ENCODE measurements around the gene ZRANB3. TPM values are rescaled to one million over a fixed set of nuclear protein-coding genes. Genes with fewer than 3 reads are reported as not detected.
A peak's percentile ranks its signal among the peaks of the same experiment; 100 is the strongest.

The ZRANB3 gene
- total and polyA plus RNA-seq, 2 experiments from 2014 or later = 5.7 to 6.4 TPM

GRCh38 chr2:135190799-135191198, 340.2 kb downstream of the ZRANB3 start:
- H3K4me2 ChIP-seq (ENCODE audit: unreplicated experiment) = no peak overlapping the region
- H3K27me3 ChIP-seq (replicated peaks; ENCODE audit: insufficient read depth) = no peaks in the 10 kb centered on the region
- H3K4me1 ChIP-seq (ENCODE audit: insufficient read depth) = no peaks in the 10 kb centered on the region
- no peak overlapping the region for H3K9ac ChIP-seq
- no peak overlapping the region for H3K27ac ChIP-seq
- no peaks in the 10 kb centered on the region for H3K79me2 ChIP-seq (ENCODE audit: insufficient read depth)
- H3K9me2 ChIP-seq (ENCODE audit: insufficient read depth) = no peaks in the 10 kb centered on the region
- no peak overlapping the region for H2AFZ ChIP-seq
- peak; percentile 10 for DNase-seq
- H3K36me3 ChIP-seq (ENCODE audit: low read depth) = no peaks in the 10 kb centered on the region
- no peaks in the 10 kb centered on the region for H3K9me3 ChIP-seq (ENCODE audit: low read depth)
- H3F3A ChIP-seq (ENCODE audit: insufficient read depth) = no peaks in the 10 kb centered on the region
- no peaks in the 10 kb centered on the region for H4K20me1 ChIP-seq (ENCODE audit: insufficient read depth)
- in situ Hi-C loops (cut with MboI) = no loop called here
- no peak for TF ChIP-seq EZH2 (IDR thresholded peaks at IDR 0.05; ENCODE audit: insufficient read depth, poor library complexity, severe bottlenecking)
- no peak for TF ChIP-seq EZH2phosphoT487 (IDR thresholded peaks at IDR 0.05; ENCODE audit: insufficient read depth, low read depth)
- H3K4me3 ChIP-seq = no peak overlapping the region

- Histone ChIP-seq H3K9me2 (ENCODE audit: insufficient read depth) (no peaks in the 10 kb centered on the region), H3K9ac (no peak overlapping the region), H3K4me1 (ENCODE audit: insufficient read depth) (no peaks in the 10 kb centered on the region), H3K27me3 (replicated peaks; ENCODE audit: insufficient read depth) (no peaks in the 10 kb centered on the region), H3K79me2 (ENCODE audit: insufficient read depth) (no peaks in the 10 kb centered on the region), H4K20me1 (ENCODE audit: insufficient read depth) (no peaks in the 10 kb centered on the region), H3K36me3 (ENCODE audit: low read depth) (no peaks in the 10 kb centered on the region), H2AFZ (no peak overlapping the region), H3K4me3 (no peak overlapping the region), H3K4me2 (ENCODE audit: unreplicated experiment) (no peak overlapping the region), H3K9me3 (ENCODE audit: low read depth) (no peaks in the 10 kb centered on the region), H3K27ac (no peak overlapping the region), H3F3A (ENCODE audit: insufficient read depth) (no peaks in the 10 kb centered on the region)
- WGBS, 2 experiments (ENCODE audit: low coverage in 1 of 2, low lambda C conversion rate in 2 of 2, missing lambda C conversion rate in 2 of 2) = 96 to 100% methylated on average over 1 of the region's 1 CpG
- in situ Hi-C loops (cut with MboI) = no loop called here
- TF ChIP-seq EZH2 (IDR thresholded peaks at IDR 0.05; ENCODE audit: insufficient read depth, poor library complexity, severe bottlenecking) (no peak), EZH2phosphoT487 (IDR thresholded peaks at IDR 0.05; ENCODE audit: insufficient read depth, low read depth) (no peak)
- no peak for DNase-seq
These were observed 341.9 kb downstream of the ZRANB3 start for GRCh38 chr2:135189148-135189547.

- H3K27ac ChIP-seq = no peak overlapping the region
- no peak overlapping the region for H2AFZ ChIP-seq
- no peak overlapping the region for H3K4me2 ChIP-seq (ENCODE audit: unreplicated experiment)
- WGBS, 2 experiments (ENCODE audit: low coverage in 1 of 2, low lambda C conversion rate in 2 of 2, missing lambda C conversion rate in 2 of 2) = 56% methylated on average over 3 of the region's 3 CpGs
- H3K4me3 ChIP-seq = no peak overlapping the region
- H3K36me3 ChIP-seq (ENCODE audit: low read depth) = no peaks in the 10 kb centered on the region
- TF ChIP-seq EZH2 (IDR thresholded peaks at IDR 0.05; ENCODE audit: insufficient read depth, poor library complexity, severe bottlenecking) (no peak), EZH2phosphoT487 (IDR thresholded peaks at IDR 0.05; ENCODE audit: insufficient read depth, low read depth) (no peak)
- H3F3A ChIP-seq (ENCODE audit: insufficient read depth) = no peaks in the 10 kb centered on the region
- H3K9ac ChIP-seq = no peak overlapping the region
- in situ Hi-C loops (cut with MboI) = no loop called here
- H3K27me3 ChIP-seq (replicated peaks; ENCODE audit: insufficient read depth) = no peaks in the 10 kb centered on the region
- no peaks in the 10 kb centered on the region for H3K79me2 ChIP-seq (ENCODE audit: insufficient read depth)
- no peaks in the 10 kb centered on the region for H3K4me1 ChIP-seq (ENCODE audit: insufficient read depth)
- no peaks in the 10 kb centered on the region for H3K9me2 ChIP-seq (ENCODE audit: insufficient read depth)
- DNase-seq = no peak
- H3K9me3 ChIP-seq (ENCODE audit: low read depth) = no peaks in the 10 kb centered on the region
- no peaks in the 10 kb centered on the region for H4K20me1 ChIP-seq (ENCODE audit: insufficient read depth)
These were observed 343.7 kb downstream of the ZRANB3 start for GRCh38 chr2:135187270-135187669.

GRCh38 chr2:135186054-135186453, 345.0 kb downstream of the ZRANB3 start:
- Histone ChIP-seq H3K4me2 (ENCODE audit: unreplicated experiment) (no peak overlapping the region), H4K20me1 (ENCODE audit: insufficient read depth) (no peaks in the 10 kb centered on the region), H2AFZ (no peak overlapping the region), H3K79me2 (ENCODE audit: insufficient read depth) (no peaks in the 10 kb centered on the region), H3K27me3 (replicated peaks; ENCODE audit: insufficient read depth) (no peaks in the 10 kb centered on the region), H3K9me2 (ENCODE audit: insufficient read depth) (no peaks in the 10 kb centered on the region), H3K4me1 (ENCODE audit: insufficient read depth) (no peaks in the 10 kb centered on the region), H3K9me3 (ENCODE audit: low read depth) (no peaks in the 10 kb centered on the region), H3K4me3 (no peak overlapping the region), H3F3A (ENCODE audit: insufficient read depth) (no peaks in the 10 kb centered on the region), H3K9ac (no peak overlapping the region), H3K27ac (no peak overlapping the region), H3K36me3 (ENCODE audit: low read depth) (no peaks in the 10 kb centered on the region)
- TF ChIP-seq EZH2 (IDR thresholded peaks at IDR 0.05; ENCODE audit: insufficient read depth, poor library complexity, severe bottlenecking) (no peak), EZH2phosphoT487 (IDR thresholded peaks at IDR 0.05; ENCODE audit: insufficient read depth, low read depth) (no peak)
- in situ Hi-C loops (cut with MboI) = no loop called here
- WGBS, 2 experiments (ENCODE audit: low coverage in 1 of 2, low lambda C conversion rate in 2 of 2, missing lambda C conversion rate in 2 of 2) = 84 to 86% methylated on average over 5 of the region's 5 CpGs
- DNase-seq = no peak

- in situ Hi-C loops (cut with MboI) = no loop called here
- DNase-seq = no peak
- no peak overlapping the region for H3K4me3 ChIP-seq
- H3K9me2 ChIP-seq (ENCODE audit: insufficient read depth) = no peaks in the 10 kb centered on the region
- H3K36me3 ChIP-seq (ENCODE audit: low read depth) = no peaks in the 10 kb centered on the region
- 0 out of 2 replicates have a peak, but pooled peaks cover 3% of the 10 kb centered on the region for H3F3A ChIP-seq (ENCODE audit: insufficient read depth)
- H3K4me1 ChIP-seq (ENCODE audit: insufficient read depth) = no peaks in the 10 kb centered on the region
- H3K4me2 ChIP-seq (ENCODE audit: unreplicated experiment) = no peak overlapping the region
- no peaks in the 10 kb centered on the region for H3K9me3 ChIP-seq (ENCODE audit: low read depth)
- TF ChIP-seq EZH2phosphoT487 (IDR thresholded peaks at IDR 0.05; ENCODE audit: insufficient read depth, low read depth) = no peak
- TF ChIP-seq EZH2 (IDR thresholded peaks at IDR 0.05; ENCODE audit: insufficient read depth, poor library complexity, severe bottlenecking) = no peak
- no peaks in the 10 kb centered on the region for H3K27me3 ChIP-seq (replicated peaks; ENCODE audit: insufficient read depth)
- H2AFZ ChIP-seq = no peak overlapping the region
- no peaks in the 10 kb centered on the region for H3K79me2 ChIP-seq (ENCODE audit: insufficient read depth)
- H3K27ac ChIP-seq = no peak overlapping the region
- no peak overlapping the region for H3K9ac ChIP-seq
- H4K20me1 ChIP-seq (ENCODE audit: insufficient read depth) = no peaks in the 10 kb centered on the region
- 92 to 94% methylated on average over 1 of the region's 1 CpG for WGBS, 2 experiments (ENCODE audit: low coverage in 1 of 2, low lambda C conversion rate in 2 of 2, missing lambda C conversion rate in 2 of 2)
These were observed 347.2 kb downstream of the ZRANB3 start for GRCh38 chr2:135183822-135184221.

All from GM23248 (cell line).